Body of pancreas (tissue), 4 donors: Measurements from ENCODE around the gene SLC6A2.

Experiments
- CTCF ChIP-seq, 7 experiments: fragments of 450-650 bp in 4 of 7; fragments of 200-600 bp in 3 of 7; sonication (generic) in 3 of 7; IDR thresholded peaks; one replicate each; pipeline ENCODE4 v1.5.1; 2016 to 2019; ENCODE audit warnings: antibody characterized with exemption in 7 of 7
- POLR2A ChIP-seq, 3 donors: fragments of 450-650 bp; IDR thresholded peaks; one replicate each; pipeline ENCODE4 v1.6.1; 2016; ENCODE audit warnings: antibody characterized with exemption in 3 of 3, mild to moderate bottlenecking in 2 of 3

GRCh38 chr16:55647798-55648197, 8.0 kb upstream of the SLC6A2 start:
- TF ChIP-seq POLR2A (IDR thresholded peaks at IDR 0.05) (no peak), CTCF (IDR thresholded peaks at IDR 0.05) (no peak)
